Neural cell (in vitro differentiated cells): ENCODE data around the gene NAALAD2. TPM values are rescaled to one million over a fixed set of nuclear protein-coding genes. Genes with fewer than 3 reads are reported as not detected.

ENCODE experiments used
- H2AFZ ChIP-seq: fragments of 200-600, 300-800 bp; sonication (generic), shearing (Covaris generic); 2 replicates; pipeline ENCODE4 v1.6.0; 2014; ENCODE audit warnings: low read depth, mild to moderate bottlenecking, antibody characterized with exemption, low read length, moderate library complexity
- H3F3A ChIP-seq: fragments of 200-600 bp; shearing (Covaris generic); 2 replicates; pipeline ENCODE4 v1.6.1; 2016; ENCODE audit warnings: mild to moderate bottlenecking, moderate library complexity, mixed read lengths, antibody characterized with exemption, low read length; ENCODE audit not compliant: insufficient read depth, poor library complexity, severe bottlenecking
- H3K27ac ChIP-seq: fragments of 200-600, 300-800 bp; sonication (generic), shearing (Covaris generic); 2 replicates; pipeline ENCODE4 v1.5.1; 2014; ENCODE audit warnings: mild to moderate bottlenecking, low read length, moderate library complexity
- H3K27me3 ChIP-seq: fragments of 300-800, 200-600 bp; sonication (generic), shearing (Covaris generic); 2 replicates; pipeline ENCODE4 v1.6.0; 2014; ENCODE audit warnings: mild to moderate bottlenecking, low read depth, low read length, moderate library complexity; ENCODE audit not compliant: insufficient read depth
- H3K36me3 ChIP-seq: fragments of 300-800, 200-600 bp; sonication (generic), shearing (Covaris generic); 2 replicates; pipeline ENCODE4 v1.5.1; 2014; ENCODE audit warnings: mild to moderate bottlenecking, antibody characterized with exemption, low read length, moderate library complexity; ENCODE audit not compliant: insufficient read depth
- H3K4me2 ChIP-seq: fragments of 300-800, 200-600 bp; sonication (generic), shearing (Covaris generic); 2 replicates; pipeline ENCODE4 v1.6.0; 2014; ENCODE audit warnings: mild to moderate bottlenecking, low read length
- H3K4me3 ChIP-seq: fragments of 300-800, 200-600 bp; sonication (generic), shearing (Covaris generic); 2 replicates; pipeline ENCODE4 v1.5.1; 2014; ENCODE audit warnings: mild to moderate bottlenecking, low read length, moderate library complexity
- H3K79me2 ChIP-seq: fragments of 200-600 bp; shearing (Covaris generic); replicated peaks from 2 replicates; pipeline ENCODE4 v1.6.0; 2014; ENCODE audit warnings: mild to moderate bottlenecking, low read length, moderate library complexity; ENCODE audit not compliant: insufficient read depth
- H3K9ac ChIP-seq: fragments of 300-800, 200-600 bp; sonication (generic), shearing (Covaris generic); 2 replicates; pipeline ENCODE4 v1.6.1; 2016; ENCODE audit warnings: mild to moderate bottlenecking, low read length, mixed read lengths
- H3K9me2 ChIP-seq: fragments of 200-600 bp; shearing (Covaris generic); 2 replicates; pipeline ENCODE4 v1.6.1; 2016; ENCODE audit warnings: mild to moderate bottlenecking, low read length, mixed read lengths; ENCODE audit not compliant: insufficient read depth
- H3K9me3 ChIP-seq: fragments of 200-600, 300-800 bp; sonication (generic), shearing (Covaris generic); 2 replicates; pipeline ENCODE4 v1.6.1; 2016; ENCODE audit warnings: mild to moderate bottlenecking, mixed run types, low read length, moderate library complexity, mixed read lengths
- H4K20me1 ChIP-seq: fragments of 200-600 bp; shearing (Covaris generic); 2 replicates; pipeline ENCODE4 v1.6.1; 2016; ENCODE audit warnings: mild to moderate bottlenecking, mixed run types; ENCODE audit not compliant: insufficient read depth
- CTCF ChIP-seq: fragments of 450-650 bp; IDR thresholded peaks from 2 replicates; pipeline ENCODE4 v1.5.1; 2014; ENCODE audit warnings: antibody characterized with exemption, mild to moderate bottlenecking, moderate library complexity; ENCODE audit not compliant: poor library complexity, severe bottlenecking
- EP300 ChIP-seq: fragments of 450-650 bp; conservative IDR thresholded peaks from 2 replicates; pipeline ENCODE4 v1.6.1; 2014; ENCODE audit warnings: antibody characterized with exemption, mild to moderate bottlenecking, moderate library complexity; ENCODE audit not compliant: poor library complexity, severe bottlenecking
- EZH2 ChIP-seq: fragments of 200-600, 300-800 bp; shearing (Covaris generic), sonication (generic); IDR thresholded peaks from 2 replicates; pipeline ENCODE4 v1.6.1; 2014; ENCODE audit warnings: antibody characterized with exemption, low read length, borderline replicate concordance, mild to moderate bottlenecking; ENCODE audit not compliant: insufficient read depth, poor library complexity, severe bottlenecking
- MXI1 ChIP-seq: fragments of 450-650 bp; conservative IDR thresholded peaks from 2 replicates; pipeline ENCODE4 v1.6.1; 2014; ENCODE audit warnings: antibody characterized with exemption, mild to moderate bottlenecking; ENCODE audit not compliant: poor library complexity, severe bottlenecking
- POLR2AphosphoS5 ChIP-seq: IDR thresholded peaks from 2 replicates; pipeline ENCODE4 v1.6.1; 2012
- RAD21 ChIP-seq: fragments of 450-650 bp; conservative IDR thresholded peaks from 2 replicates; pipeline ENCODE4 v1.6.1; 2014; ENCODE audit warnings: antibody characterized with exemption, mild to moderate bottlenecking, moderate library complexity
- REST ChIP-seq: IDR thresholded peaks from 2 replicates; pipeline ENCODE4 v1.6.1; 2012; ENCODE audit warnings: borderline replicate concordance
- SMC3 ChIP-seq: fragments of 450-650 bp; conservative IDR thresholded peaks from 2 replicates; pipeline ENCODE4 v1.6.1; 2014; ENCODE audit warnings: antibody characterized with exemption, mild to moderate bottlenecking, moderate library complexity; ENCODE audit not compliant: poor library complexity
- TAF1 ChIP-seq: IDR thresholded peaks from 2 replicates; pipeline ENCODE4 v1.6.1; 2012; ENCODE audit warnings: low read depth
- polyA plus RNA-seq: library from polyadenylated mRNA; depleted of rRNA; stranded (reverse); fragments of >200 nt; gene quantifications from 2 replicates; pipeline ENCODE4 v1.2.3, GENCODE V29; 2014

Gene NAALAD2
- polyA plus RNA-seq, 1 donor from 2014 or later: 19.4 TPM

GRCh38 chr11:90189011-90189410 lies 54.5 kb downstream of the NAALAD2 start:
- Histone ChIP-seq H3K9me3 (no peaks in the 10 kb centered on the region), H2AFZ (no peak overlapping the region), H3K9me2 (no peaks in the 10 kb centered on the region), H3K9ac (no peak overlapping the region), H3K79me2 (no peaks in the 10 kb centered on the region), H3K4me3 (no peak overlapping the region), H3K36me3 (no peaks in the 10 kb centered on the region), H3K27me3 (no peaks in the 10 kb centered on the region), H3K27ac (no peak overlapping the region), H4K20me1 (no peaks in the 10 kb centered on the region), H3F3A (no peaks in the 10 kb centered on the region), H3K4me2 (no peak overlapping the region)
- TF ChIP-seq TAF1 (no peak), EP300 (no peak), MXI1 (no peak), POLR2AphosphoS5 (no peak), SMC3 (no peak), RAD21 (no peak), CTCF (no peak), REST (no peak), EZH2 (no peak)

GRCh38 chr11:90192869-90193582 lies 58.6 kb downstream of the NAALAD2 start:
- TF ChIP-seq POLR2AphosphoS5: no peak
- no peak for TF ChIP-seq MXI1
- no peak for TF ChIP-seq SMC3
- no peak overlapping the region for H3K27ac ChIP-seq

More at GRCh38 chr11:90192869-90193582, 58.6 kb downstream of the NAALAD2 start:
- H3K79me2 ChIP-seq: no peaks in the 10 kb centered on the region
- H3F3A ChIP-seq: no peaks in the 10 kb centered on the region
- no peaks in the 10 kb centered on the region for H3K9me2 ChIP-seq
- no peaks in the 10 kb centered on the region for H3K9me3 ChIP-seq
- H4K20me1 ChIP-seq: no peaks in the 10 kb centered on the region
- no peaks in the 10 kb centered on the region for H3K36me3 ChIP-seq
- no peaks in the 10 kb centered on the region for H3K27me3 ChIP-seq
- H2AFZ ChIP-seq: no peak overlapping the region
- H3K9ac ChIP-seq: no peak overlapping the region
- no peak overlapping the region for H3K4me3 ChIP-seq
- H3K4me2 ChIP-seq: no peak overlapping the region
